Liver (tissue), 9 donors: Measurements from ENCODE around the gene RCVRN. TPM values are rescaled to one million over a fixed set of nuclear protein-coding genes. Genes with fewer than 3 reads are reported as not detected.

Source experiments
- DNase-seq: peaks from one replicate; pipeline ENCODE4 v3.0.0-alpha.2; 2017; ENCODE audit warnings: low spot score
- H3K27ac ChIP-seq, 2 donors: one replicate each; pipeline ENCODE4 v1.7.0; 2013; ENCODE audit warnings: inconsistent platforms in 2 of 2, low read length in 2 of 2, control low read depth in 1 of 2, low read depth in 1 of 2, mild to moderate bottlenecking in 1 of 2
- H3K27me3 ChIP-seq, 4 donors: one replicate each; pipeline versions ENCODE4 v1.6.1 to v1.7.0; 2013; ENCODE audit warnings: low read length in 3 of 4, inconsistent platforms in 1 of 4, mild to moderate bottlenecking in 1 of 4, moderate library complexity in 1 of 4; ENCODE audit not compliant: control insufficient read depth in 4 of 4, insufficient read depth in 4 of 4
- H3K36me3 ChIP-seq, 4 donors: one replicate each; pipeline versions ENCODE4 v1.6.1 to v1.7.0; 2013; ENCODE audit warnings: low read length in 3 of 4, mild to moderate bottlenecking in 3 of 4, low read depth in 1 of 4, moderate library complexity in 1 of 4; ENCODE audit not compliant: control insufficient read depth in 4 of 4, insufficient read depth in 3 of 4
- H3K4me1 ChIP-seq, 4 donors: one replicate each; pipeline versions ENCODE4 v1.6.1 to v1.7.0; 2013; ENCODE audit warnings: low read length in 3 of 4, mild to moderate bottlenecking in 3 of 4, moderate library complexity in 1 of 4; ENCODE audit not compliant: control insufficient read depth in 4 of 4, insufficient read depth in 4 of 4
- H3K4me3 ChIP-seq, 3 donors: one replicate each; pipeline versions ENCODE4 v1.6.1 to v1.7.0; 2013; ENCODE audit warnings: low read length in 3 of 3, control low read depth in 1 of 3, low read depth in 1 of 3, mild to moderate bottlenecking in 1 of 3
- H3K9ac ChIP-seq, 2 donors: one replicate each; pipeline ENCODE4 v1.7.0; 2013; ENCODE audit warnings: low read length in 2 of 2, mild to moderate bottlenecking in 2 of 2, moderate library complexity in 2 of 2, control low read depth in 1 of 2, low read depth in 1 of 2
- H3K9me3 ChIP-seq, 4 donors: one replicate each; pipeline versions ENCODE4 v1.6.1 to v1.7.0; 2013; ENCODE audit warnings: low read length in 3 of 4; ENCODE audit not compliant: control insufficient read depth in 4 of 4
- ATF3 ChIP-seq: IDR thresholded peaks from 2 replicates; pipeline ENCODE4 v1.6.1; 2016; ENCODE audit warnings: antibody characterized with exemption
- EGR1 ChIP-seq, 2 donors: IDR thresholded peaks; 2 replicates each; pipeline ENCODE4 v1.6.1; 2016 to 2018; ENCODE audit warnings: antibody characterized with exemption in 2 of 2, low read depth in 2 of 2
- FOXA1 ChIP-seq: IDR thresholded peaks from 2 replicates; pipeline ENCODE4 v1.6.1; 2016; ENCODE audit warnings: antibody characterized with exemption
- FOXA2 ChIP-seq: IDR thresholded peaks from 2 replicates; pipeline ENCODE4 v1.6.1; 2016; ENCODE audit warnings: antibody characterized with exemption
- GABPA ChIP-seq, 2 donors: IDR thresholded peaks in 1 of 2; conservative IDR thresholded peaks in 1 of 2; 2 replicates each; pipeline ENCODE4 v1.6.1; 2016; ENCODE audit warnings: antibody characterized with exemption in 2 of 2, mild to moderate bottlenecking in 1 of 2, moderate library complexity in 1 of 2
- HNF4A ChIP-seq, 2 donors: conservative IDR thresholded peaks; 2 replicates each; pipeline ENCODE4 v1.6.1; 2016; ENCODE audit warnings: antibody characterized with exemption in 2 of 2, mild to moderate bottlenecking in 2 of 2
- HNF4G ChIP-seq: IDR thresholded peaks from 2 replicates; pipeline ENCODE4 v1.6.1; 2016; ENCODE audit warnings: antibody characterized with exemption
- JUND ChIP-seq, 2 donors: IDR thresholded peaks; 2 replicates each; pipeline ENCODE4 v1.6.1; 2016; ENCODE audit warnings: antibody characterized with exemption in 2 of 2
- MAX ChIP-seq: IDR thresholded peaks from 2 replicates; pipeline ENCODE4 v1.6.1; 2016; ENCODE audit warnings: antibody characterized with exemption
- NR2F2 ChIP-seq: IDR thresholded peaks from 2 replicates; pipeline ENCODE4 v1.6.1; 2016; ENCODE audit warnings: antibody characterized with exemption
- RAD21 ChIP-seq, 2 donors: IDR thresholded peaks; 2 replicates each; pipeline ENCODE4 v1.6.1; 2016; ENCODE audit warnings: antibody characterized with exemption in 2 of 2, mild to moderate bottlenecking in 2 of 2
- RXRA ChIP-seq, 2 donors: IDR thresholded peaks; 2 replicates each; pipeline ENCODE4 v1.6.1; 2017 to 2018; ENCODE audit warnings: antibody characterized with exemption in 2 of 2, mild to moderate bottlenecking in 1 of 2
- SP1 ChIP-seq: IDR thresholded peaks from 2 replicates; pipeline ENCODE4 v1.6.1; 2018; ENCODE audit warnings: antibody characterized with exemption, mild to moderate bottlenecking
- TAF1 ChIP-seq: conservative IDR thresholded peaks from 2 replicates; pipeline ENCODE4 v1.6.1; 2016; ENCODE audit warnings: antibody characterized with exemption, mild to moderate bottlenecking
- YY1 ChIP-seq: IDR thresholded peaks from 2 replicates; pipeline ENCODE4 v1.6.1; 2016; ENCODE audit warnings: antibody characterized with exemption, mild to moderate bottlenecking
- WGBS: extraction: QIAGEN DNeasy Blood & Tissue Kit; methylation state at CpG from one replicate; pipeline ENCODE4 v1.1.7; 2013; 5-methylcytosine and 5-hydroxymethylcytosine counted together
- polyA plus RNA-seq, 2 donors: library from polyadenylated mRNA; stranded (reverse) in 1 of 2; unstranded in 1 of 2; fragments of 200-250 nt in 1 of 2; fragments of >200 nt in 1 of 2; fragmentation: Nextera tagmentation in 1 of 2; extraction: Ambion mirVana in 1 of 2; gene quantifications; one replicate each; pipeline versions ENCODE4 v1.2.1 to v1.2.3, GENCODE V29; 2013 to 2015
- total RNA-seq, 2 donors: library from RNA; depleted of rRNA; stranded (reverse); fragments of >200 nt; gene quantifications; one replicate each; pipeline ENCODE4 v1.2.3, GENCODE V29; 2014
- TF ChIP-seq, protein P1 (sequence below): IDR thresholded peaks from 2 replicates; pipeline ENCODE4 v1.6.1; 2016; ENCODE audit warnings: antibody characterized with exemption, mild to moderate bottlenecking
- TF ChIP-seq, protein P2 (sequence below): IDR thresholded peaks from 2 replicates; pipeline ENCODE4 v1.6.1; 2016; ENCODE audit warnings: antibody characterized with exemption
- TF ChIP-seq, protein P3 (sequence below): fragments of 150-350 bp; IDR thresholded peaks from 2 replicates; pipeline ENCODE4 v1.5.1; 2017; ENCODE audit warnings: improper control_type of control experiment, low read depth, low read length; ENCODE audit not compliant: missing input control
- donor health status: healthy.
- donor health status: healthy.
- donor health status: healthy.
- donor health status: healthy.
- donor health status: healthy.

The RCVRN gene
- total and polyA plus RNA-seq, 4 donors: not detected

- no peak for DNase-seq
- Histone ChIP-seq H3K27ac (no peak overlapping the region), H3K4me1 (no peaks in the 10 kb centered on the region), H3K4me3 (no peak overlapping the region), H3K9ac (no peak overlapping the region), H3K9me3 (no peaks in the 10 kb centered on the region), H3K36me3 (no peaks in the 10 kb centered on the region), H3K27me3 (no peaks in the 10 kb centered on the region)
- WGBS: 75% methylated on average over 21 of the region's 21 CpGs
- TF ChIP-seq HNF4G (no peak), HNF4A (conservative IDR thresholded peaks at IDR 0.05) (no peak), FOXA1 (no peak), EGR1 (IDR thresholded peaks at IDR 0.05; ENCODE audit: low read depth in 2 of 2) (no peak), GABPA (IDR thresholded peaks at IDR 0.05 in 1 of 2, conservative IDR thresholded peaks at IDR 0.05 in 1 of 2) (no peak), RAD21 (IDR thresholded peaks at IDR 0.05) (no peak), FOXA2 (no peak), YY1 (no peak), TAF1 (no peak), NR2F2 (peak; percentile 96), JUND (IDR thresholded peaks at IDR 0.05) (no peak), RXRA (IDR thresholded peaks at IDR 0.05) (peak; percentile 26 to 31), SP1 (no peak)
- TF ChIP-seq, protein P1, sequence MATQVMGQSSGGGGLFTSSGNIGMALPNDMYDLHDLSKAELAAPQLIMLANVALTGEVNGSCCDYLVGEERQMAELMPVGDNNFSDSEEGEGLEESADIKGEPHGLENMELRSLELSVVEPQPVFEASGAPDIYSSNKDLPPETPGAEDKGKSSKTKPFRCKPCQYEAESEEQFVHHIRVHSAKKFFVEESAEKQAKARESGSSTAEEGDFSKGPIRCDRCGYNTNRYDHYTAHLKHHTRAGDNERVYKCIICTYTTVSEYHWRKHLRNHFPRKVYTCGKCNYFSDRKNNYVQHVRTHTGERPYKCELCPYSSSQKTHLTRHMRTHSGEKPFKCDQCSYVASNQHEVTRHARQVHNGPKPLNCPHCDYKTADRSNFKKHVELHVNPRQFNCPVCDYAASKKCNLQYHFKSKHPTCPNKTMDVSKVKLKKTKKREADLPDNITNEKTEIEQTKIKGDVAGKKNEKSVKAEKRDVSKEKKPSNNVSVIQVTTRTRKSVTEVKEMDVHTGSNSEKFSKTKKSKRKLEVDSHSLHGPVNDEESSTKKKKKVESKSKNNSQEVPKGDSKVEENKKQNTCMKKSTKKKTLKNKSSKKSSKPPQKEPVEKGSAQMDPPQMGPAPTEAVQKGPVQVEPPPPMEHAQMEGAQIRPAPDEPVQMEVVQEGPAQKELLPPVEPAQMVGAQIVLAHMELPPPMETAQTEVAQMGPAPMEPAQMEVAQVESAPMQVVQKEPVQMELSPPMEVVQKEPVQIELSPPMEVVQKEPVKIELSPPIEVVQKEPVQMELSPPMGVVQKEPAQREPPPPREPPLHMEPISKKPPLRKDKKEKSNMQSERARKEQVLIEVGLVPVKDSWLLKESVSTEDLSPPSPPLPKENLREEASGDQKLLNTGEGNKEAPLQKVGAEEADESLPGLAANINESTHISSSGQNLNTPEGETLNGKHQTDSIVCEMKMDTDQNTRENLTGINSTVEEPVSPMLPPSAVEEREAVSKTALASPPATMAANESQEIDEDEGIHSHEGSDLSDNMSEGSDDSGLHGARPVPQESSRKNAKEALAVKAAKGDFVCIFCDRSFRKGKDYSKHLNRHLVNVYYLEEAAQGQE: no peak
- TF ChIP-seq, protein P2, sequence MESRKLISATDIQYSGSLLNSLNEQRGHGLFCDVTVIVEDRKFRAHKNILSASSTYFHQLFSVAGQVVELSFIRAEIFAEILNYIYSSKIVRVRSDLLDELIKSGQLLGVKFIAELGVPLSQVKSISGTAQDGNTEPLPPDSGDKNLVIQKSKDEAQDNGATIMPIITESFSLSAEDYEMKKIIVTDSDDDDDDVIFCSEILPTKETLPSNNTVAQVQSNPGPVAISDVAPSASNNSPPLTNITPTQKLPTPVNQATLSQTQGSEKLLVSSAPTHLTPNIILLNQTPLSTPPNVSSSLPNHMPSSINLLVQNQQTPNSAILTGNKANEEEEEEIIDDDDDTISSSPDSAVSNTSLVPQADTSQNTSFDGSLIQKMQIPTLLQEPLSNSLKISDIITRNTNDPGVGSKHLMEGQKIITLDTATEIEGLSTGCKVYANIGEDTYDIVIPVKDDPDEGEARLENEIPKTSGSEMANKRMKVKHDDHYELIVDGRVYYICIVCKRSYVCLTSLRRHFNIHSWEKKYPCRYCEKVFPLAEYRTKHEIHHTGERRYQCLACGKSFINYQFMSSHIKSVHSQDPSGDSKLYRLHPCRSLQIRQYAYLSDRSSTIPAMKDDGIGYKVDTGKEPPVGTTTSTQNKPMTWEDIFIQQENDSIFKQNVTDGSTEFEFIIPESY: no peak
- TF ChIP-seq, protein P3, sequence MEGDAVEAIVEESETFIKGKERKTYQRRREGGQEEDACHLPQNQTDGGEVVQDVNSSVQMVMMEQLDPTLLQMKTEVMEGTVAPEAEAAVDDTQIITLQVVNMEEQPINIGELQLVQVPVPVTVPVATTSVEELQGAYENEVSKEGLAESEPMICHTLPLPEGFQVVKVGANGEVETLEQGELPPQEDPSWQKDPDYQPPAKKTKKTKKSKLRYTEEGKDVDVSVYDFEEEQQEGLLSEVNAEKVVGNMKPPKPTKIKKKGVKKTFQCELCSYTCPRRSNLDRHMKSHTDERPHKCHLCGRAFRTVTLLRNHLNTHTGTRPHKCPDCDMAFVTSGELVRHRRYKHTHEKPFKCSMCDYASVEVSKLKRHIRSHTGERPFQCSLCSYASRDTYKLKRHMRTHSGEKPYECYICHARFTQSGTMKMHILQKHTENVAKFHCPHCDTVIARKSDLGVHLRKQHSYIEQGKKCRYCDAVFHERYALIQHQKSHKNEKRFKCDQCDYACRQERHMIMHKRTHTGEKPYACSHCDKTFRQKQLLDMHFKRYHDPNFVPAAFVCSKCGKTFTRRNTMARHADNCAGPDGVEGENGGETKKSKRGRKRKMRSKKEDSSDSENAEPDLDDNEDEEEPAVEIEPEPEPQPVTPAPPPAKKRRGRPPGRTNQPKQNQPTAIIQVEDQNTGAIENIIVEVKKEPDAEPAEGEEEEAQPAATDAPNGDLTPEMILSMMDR: no peak
Observed at GRCh38 chr17:9899280-9900043, 5.6 kb downstream of the RCVRN start.

DNA sequence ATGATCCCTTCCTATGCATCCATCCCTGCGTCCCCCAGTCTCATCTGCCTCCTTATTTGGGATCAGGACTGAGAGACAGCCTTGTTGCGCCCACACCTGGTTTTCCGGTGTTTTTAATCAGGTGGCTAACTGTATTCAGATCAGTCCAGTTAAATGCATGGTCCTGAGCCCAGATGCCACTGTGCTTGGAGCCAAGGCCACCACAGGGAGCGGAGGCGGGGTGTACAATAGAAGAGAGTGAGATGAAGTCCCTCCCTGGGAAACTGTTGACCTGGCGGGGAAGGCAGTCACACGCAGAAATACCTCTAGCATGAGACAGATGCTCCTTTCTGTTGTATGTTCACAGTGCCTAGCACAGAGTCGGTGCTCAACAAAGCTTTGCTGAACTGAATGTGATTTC, 6.3 kb downstream of the RCVRN start:
- Histone ChIP-seq H3K27me3 (no peaks in the 10 kb centered on the region), H3K36me3 (no peaks in the 10 kb centered on the region), H3K4me1 (no peaks in the 10 kb centered on the region), H3K4me3 (no peak overlapping the region), H3K9ac (no peak overlapping the region), H3K27ac (no peak overlapping the region), H3K9me3 (no peaks in the 10 kb centered on the region)
- no peak for DNase-seq
- 91% methylated on average over 8 of the region's 8 CpGs for WGBS
- no peak for TF ChIP-seq NR2F2
- no peak for TF ChIP-seq HNF4A (conservative IDR thresholded peaks at IDR 0.05)
- TF ChIP-seq RAD21 (IDR thresholded peaks at IDR 0.05): no peak
- TF ChIP-seq EGR1 (IDR thresholded peaks at IDR 0.05; ENCODE audit: low read depth in 2 of 2): no peak
- TF ChIP-seq ATF3: no peak
- no peak for TF ChIP-seq JUND (IDR thresholded peaks at IDR 0.05)
- TF ChIP-seq GABPA (IDR thresholded peaks at IDR 0.05 in 1 of 2, conservative IDR thresholded peaks at IDR 0.05 in 1 of 2): no peak
- TF ChIP-seq TAF1: no peak
- TF ChIP-seq HNF4G: no peak
- TF ChIP-seq FOXA2: no peak
- TF ChIP-seq MAX: no peak
- no peak for TF ChIP-seq RXRA (IDR thresholded peaks at IDR 0.05)
- no peak for TF ChIP-seq YY1
- TF ChIP-seq, protein P3: no peak
